Karpas-422 (cell line): ENCODE data around the gene HERC3. TPM values are rescaled to one million over a fixed set of nuclear protein-coding genes. Genes with fewer than 3 reads are reported as not detected.

Source experiments
- DNase-seq: peaks from one replicate; pipeline ENCODE4 v3.0.0-alpha.2; 2015
- H2AFZ ChIP-seq: fragments of 200-600 bp; sonication (generic); 2 replicates; pipeline ENCODE4 v1.6.1; 2014; ENCODE audit warnings: antibody characterized with exemption, low read length, mixed read lengths
- H3K27ac ChIP-seq: fragments of 200-600 bp; sonication (generic); 2 replicates; pipeline ENCODE4 v1.5.1; 2014; ENCODE audit warnings: mild to moderate bottlenecking, low read length, moderate library complexity
- H3K27me3 ChIP-seq: fragments of 200-600 bp; sonication (generic); 2 replicates; pipeline ENCODE4 v1.6.1; 2014; ENCODE audit warnings: low read length, mixed read lengths
- H3K36me3 ChIP-seq: fragments of 200-600 bp; sonication (generic); 2 replicates; pipeline ENCODE4 v1.6.1; 2014; ENCODE audit warnings: low read length, mixed read lengths; ENCODE audit not compliant: insufficient read depth
- H3K4me1 ChIP-seq: fragments of 200-600 bp; sonication (generic); 2 replicates; pipeline ENCODE4 v1.6.1; 2014; ENCODE audit warnings: mild to moderate bottlenecking, low read length, mixed read lengths
- H3K4me2 ChIP-seq: fragments of 200-600 bp; sonication (generic); 2 replicates; pipeline ENCODE4 v1.6.1; 2014; ENCODE audit warnings: low read length, low read depth, mild to moderate bottlenecking; ENCODE audit not compliant: poor library complexity, severe bottlenecking
- H3K4me3 ChIP-seq: fragments of 200-600 bp; sonication (generic); 2 replicates; pipeline ENCODE4 v1.5.1; 2014; ENCODE audit warnings: mild to moderate bottlenecking, antibody characterized with exemption, low read length, mixed read lengths
- H3K79me2 ChIP-seq: fragments of 200-600 bp; sonication (generic); 2 replicates; pipeline ENCODE4 v1.6.1; 2014; ENCODE audit warnings: mild to moderate bottlenecking, low read length, mixed read lengths
- H3K9ac ChIP-seq: fragments of 200-600 bp; sonication (generic); 2 replicates; pipeline ENCODE4 v1.6.0; 2014; ENCODE audit warnings: low read length
- H3K9me2 ChIP-seq: fragments of 200-600 bp; sonication (generic), shearing (Covaris generic); replicated peaks from 2 replicates; pipeline ENCODE4 v1.6.0; 2014; ENCODE audit warnings: mild to moderate bottlenecking, low read length, moderate library complexity; ENCODE audit not compliant: insufficient read depth
- H3K9me3 ChIP-seq: fragments of 300-700, 200-600 bp; sonication (generic); 2 replicates; pipeline ENCODE4 v1.6.1; 2014; ENCODE audit warnings: low read length, mixed read lengths
- H4K20me1 ChIP-seq: fragments of 200-600 bp; sonication (generic); 2 replicates; pipeline ENCODE4 v1.6.1; 2014; ENCODE audit warnings: mild to moderate bottlenecking, antibody characterized with exemption, low read length, low read depth; ENCODE audit not compliant: insufficient read depth
- total RNA-seq: library from RNA; depleted of rRNA; stranded (reverse); fragments of >200 nt; shearing (Covaris generic); gene quantifications from 2 replicates; pipeline ENCODE4 v1.2.3, GENCODE V29; 2014; ENCODE audit warnings: low replicate concordance

Gene HERC3
- total RNA-seq, 1 experiment from 2014 or later: 12.9 TPM

GRCh38 chr4:88630756-88631155 is 38.5 kb downstream of the HERC3 start:
- Histone ChIP-seq H3K4me1 (no peaks in the 10 kb centered on the region), H3K4me2 (no peak overlapping the region), H3K9me3 (no peaks in the 10 kb centered on the region), H4K20me1 (0 out of 2 replicates have a peak, but pooled peaks cover 3% of the 10 kb centered on the region), H3K9me2 (no peaks in the 10 kb centered on the region), H3K27ac (no peak overlapping the region), H3K27me3 (no peaks in the 10 kb centered on the region), H3K36me3 (no peaks in the 10 kb centered on the region), H3K79me2 (no peaks in the 10 kb centered on the region), H3K9ac (no peak overlapping the region), H2AFZ (no peak overlapping the region), H3K4me3 (no peak overlapping the region)
- no peak for DNase-seq

GRCh38 chr4:88643932-88644331 is 51.7 kb downstream of the HERC3 start:
- Histone ChIP-seq H3K4me2 (no peak overlapping the region), H4K20me1 (no peaks in the 10 kb centered on the region), H3K79me2 (no peaks in the 10 kb centered on the region), H3K4me1 (no peaks in the 10 kb centered on the region), H3K4me3 (no peak overlapping the region), H3K9me2 (no peaks in the 10 kb centered on the region), H2AFZ (no peak overlapping the region), H3K9ac (no peak overlapping the region), H3K9me3 (no peaks in the 10 kb centered on the region), H3K27me3 (no peaks in the 10 kb centered on the region), H3K36me3 (no peaks in the 10 kb centered on the region), H3K27ac (no peak overlapping the region)
- no peak for DNase-seq

- H3K36me3 ChIP-seq: no peaks in the 10 kb centered on the region
- no peaks in the 10 kb centered on the region for H3K79me2 ChIP-seq
- H2AFZ ChIP-seq: no peak overlapping the region
- no peaks in the 10 kb centered on the region for H4K20me1 ChIP-seq
- no peak overlapping the region for H3K4me3 ChIP-seq
- H3K9me2 ChIP-seq: no peaks in the 10 kb centered on the region
- DNase-seq: no peak
- no peaks in the 10 kb centered on the region for H3K9me3 ChIP-seq
- no peak overlapping the region for H3K4me2 ChIP-seq
- no peak overlapping the region for H3K9ac ChIP-seq
- no peaks in the 10 kb centered on the region for H3K4me1 ChIP-seq
- H3K27me3 ChIP-seq: no peaks in the 10 kb centered on the region
- H3K27ac ChIP-seq: no peak overlapping the region
Measured at GRCh38 chr4:88645994-88646393, 53.7 kb downstream of the HERC3 start.

GRCh38 chr4:88646528-88647280 is 54.4 kb downstream of the HERC3 start:
- no peak for DNase-seq
- H3K79me2 ChIP-seq: no peaks in the 10 kb centered on the region
- no peaks in the 10 kb centered on the region for H4K20me1 ChIP-seq
- no peaks in the 10 kb centered on the region for H3K9me2 ChIP-seq
- no peak overlapping the region for H3K4me3 ChIP-seq
- no peaks in the 10 kb centered on the region for H3K36me3 ChIP-seq
- no peak overlapping the region for H3K27ac ChIP-seq
- H3K27me3 ChIP-seq: no peaks in the 10 kb centered on the region
- H3K9me3 ChIP-seq: no peaks in the 10 kb centered on the region
- no peak overlapping the region for H2AFZ ChIP-seq
- H3K9ac ChIP-seq: no peak overlapping the region
- no peak overlapping the region for H3K4me2 ChIP-seq
- H3K4me1 ChIP-seq: no peaks in the 10 kb centered on the region

GRCh38 chr4:88649716-88650115 is 57.4 kb downstream of the HERC3 start:
- H3K4me3 ChIP-seq: no peak overlapping the region
- H4K20me1 ChIP-seq: no peaks in the 10 kb centered on the region
- no peak overlapping the region for H3K4me2 ChIP-seq
- H3K36me3 ChIP-seq: no peaks in the 10 kb centered on the region
- H3K27me3 ChIP-seq: no peaks in the 10 kb centered on the region
- H3K9me2 ChIP-seq: no peaks in the 10 kb centered on the region
- H3K4me1 ChIP-seq: peaks cover 6% of the 10 kb centered on the region; the same call in 1 of the 2 replicates
- no peak overlapping the region for H3K9ac ChIP-seq
- H2AFZ ChIP-seq: no peak overlapping the region
- DNase-seq: no peak
- H3K27ac ChIP-seq: no peak overlapping the region
- no peaks in the 10 kb centered on the region for H3K9me3 ChIP-seq
- no peaks in the 10 kb centered on the region for H3K79me2 ChIP-seq

- Histone ChIP-seq H3K9ac (no peak overlapping the region), H3K27ac (no peak overlapping the region), H3K36me3 (no peaks in the 10 kb centered on the region), H3K4me2 (no peak overlapping the region), H4K20me1 (no peaks in the 10 kb centered on the region), H3K27me3 (no peaks in the 10 kb centered on the region), H3K9me2 (no peaks in the 10 kb centered on the region), H3K4me3 (no peak overlapping the region), H3K79me2 (no peaks in the 10 kb centered on the region), H2AFZ (no peak overlapping the region), H3K9me3 (no peaks in the 10 kb centered on the region), H3K4me1 (peaks cover 6% of the 10 kb centered on the region; the same call in 1 of the 2 replicates)
- DNase-seq: no peak
Measured at GRCh38 chr4:88653371-88653946, 61.2 kb downstream of the HERC3 start.

- peaks cover 6% of the 10 kb centered on the region; the same call in 1 of the 2 replicates for H3K4me1 ChIP-seq
- no peak overlapping the region for H2AFZ ChIP-seq
- H3K79me2 ChIP-seq: no peaks in the 10 kb centered on the region
- no peak overlapping the region for H3K4me3 ChIP-seq
- H4K20me1 ChIP-seq: no peaks in the 10 kb centered on the region
- no peaks in the 10 kb centered on the region for H3K36me3 ChIP-seq
- H3K27ac ChIP-seq: no peak overlapping the region
- no peaks in the 10 kb centered on the region for H3K27me3 ChIP-seq
- H3K4me2 ChIP-seq: no peak overlapping the region
- H3K9me3 ChIP-seq: no peaks in the 10 kb centered on the region
- no peak overlapping the region for H3K9ac ChIP-seq
- no peaks in the 10 kb centered on the region for H3K9me2 ChIP-seq
- no peak for DNase-seq
Measured at GRCh38 chr4:88655226-88655625, 62.9 kb downstream of the HERC3 start.

- no peak overlapping the region for H3K27ac ChIP-seq
- no peaks in the 10 kb centered on the region for H3K27me3 ChIP-seq
- DNase-seq: peak; percentile 77
- no peaks in the 10 kb centered on the region for H3K9me3 ChIP-seq
- no peaks in the 10 kb centered on the region for H3K9me2 ChIP-seq
- no peak overlapping the region for H2AFZ ChIP-seq
- no peaks in the 10 kb centered on the region for H3K4me1 ChIP-seq
- H3K79me2 ChIP-seq: no peaks in the 10 kb centered on the region
- no peaks in the 10 kb centered on the region for H4K20me1 ChIP-seq
- H3K4me3 ChIP-seq: no peak overlapping the region
- H3K9ac ChIP-seq: no peak overlapping the region
- no peak overlapping the region for H3K4me2 ChIP-seq
- no peaks in the 10 kb centered on the region for H3K36me3 ChIP-seq
Measured at GRCh38 chr4:88659055-88659889, 67.0 kb downstream of the HERC3 start.
